K562 (cell line): ENCODE results near the gene ERAS. TPM values are rescaled to one million over a fixed set of nuclear protein-coding genes. Genes with fewer than 3 reads are reported as not detected.

Experiments
- ARHGAP35 ChIP-seq: fragments of 450-650 bp; IDR thresholded peaks from 2 replicates; pipeline ENCODE4 v1.6.1; 2018; ENCODE audit not compliant: partially characterized antibody
- HNRNPK ChIP-seq: fragments of 200-400 bp; formaldehyde crosslinking; IDR thresholded peaks from one replicate; pipeline ENCODE4 v1.6.1; 2018; ENCODE audit warnings: mild to moderate bottlenecking, low read depth, low read length; ENCODE audit not compliant: poor library complexity, severe bottlenecking
- HSF4 ChIP-seq: fragments of 250-450 bp; sonication (Bioruptor Pico); IDR thresholded peaks from 2 replicates; pipeline ENCODE4 v2.1.2; 2022; ENCODE audit warnings: mild to moderate bottlenecking, moderate library complexity, borderline replicate concordance
- JUN ChIP-seq, 2 experiments: sonication (generic) in 1 of 2; formaldehyde crosslinking in 1 of 2; IDR thresholded peaks; 2 replicates each; pipeline versions ENCODE4 v1.6.1 to v1.8.0; 2012 to 2022; ENCODE audit warnings: borderline replicate concordance in 2 of 2, mild to moderate bottlenecking in 2 of 2, improper control_type of control experiment in 1 of 2, low read depth in 1 of 2, low read length in 1 of 2, missing genetic modification reagents in 1 of 2
- MLLT1 ChIP-seq, 2 experiments: fragments of 450-650 bp; IDR thresholded peaks; 2 replicates each; pipeline ENCODE4 v1.6.1; 2016
- PML ChIP-seq: IDR thresholded peaks from 2 replicates; pipeline ENCODE4 v1.6.1; 2012; ENCODE audit warnings: low read length, inconsistent platforms
- SMARCA5 ChIP-seq: fragments of 450-650 bp; IDR thresholded peaks from 2 replicates; pipeline ENCODE4 v1.6.1; 2016
- TRIM25 ChIP-seq: fragments of 450-650 bp; IDR thresholded peaks from 2 replicates; pipeline ENCODE4 v1.7.0; 2016; ENCODE audit warnings: borderline replicate concordance
- TSHZ1 ChIP-seq: fragments of 250-450 bp; sonication (Bioruptor Pico); IDR thresholded peaks from 2 replicates; pipeline ENCODE4 v1.4.0; 2020; ENCODE audit warnings: mild to moderate bottlenecking, moderate library complexity
- polyA plus RNA-seq, 8 experiments: library from polyadenylated mRNA; depleted of rRNA in 4 of 8; stranded (reverse) in 5 of 8; unstranded in 3 of 8; fragments of >200 nt; fragmentation: Nextera tagmentation in 2 of 8; fragmentation: Illumina TruSeq in 1 of 8; extraction: Ambion mirVana in 2 of 8; extraction: Trizol in 1 of 8; gene quantifications; 2 replicates each; pipeline versions ENCODE4 v1.2.1 to v1.2.3, GENCODE V29; 2011 to 2014; ENCODE audit warnings: inconsistent platforms in 1 of 8, missing spikeins in 1 of 8
- total RNA-seq, 7 experiments: library from RNA; depleted of rRNA in 6 of 7; stranded (reverse); fragments of >200 nt in 6 of 7; fragmentation: Illumina TruSeq in 2 of 7; extraction: Trizol in 2 of 7; gene quantifications; 2 replicates each; pipeline versions ENCODE4 v1.2.1 to v1.2.3, GENCODE V29; 2011 to 2021; ENCODE audit warnings: low replicate concordance in 1 of 7
- TF ChIP-seq, protein P1 (sequence below): fragments of 450-650 bp; IDR thresholded peaks from 2 replicates; pipeline ENCODE4 v1.6.1; 2018; ENCODE audit warnings: mild to moderate bottlenecking, low read depth; ENCODE audit not compliant: partially characterized antibody
- TF ChIP-seq, protein P2 (sequence below): fragments of 450-650 bp; IDR thresholded peaks from 2 replicates; pipeline ENCODE4 v1.7.1; 2018; ENCODE audit warnings: mild to moderate bottlenecking, low read depth; ENCODE audit not compliant: partially characterized antibody
- TF ChIP-seq, protein P3 (sequence below): fragments of 250-450 bp; sonication (Bioruptor Pico); IDR thresholded peaks from 2 replicates; pipeline ENCODE4 v1.5.0; 2022; ENCODE audit warnings: mild to moderate bottlenecking

ERAS gene
- total and polyA plus RNA-seq, 9 of the 15 experiments (the other 6 are each of a cell fraction or from before 2014, with no cell fraction given): 0.07 to 0.12 TPM; not detected in 7

- TF ChIP-seq, protein P1, sequence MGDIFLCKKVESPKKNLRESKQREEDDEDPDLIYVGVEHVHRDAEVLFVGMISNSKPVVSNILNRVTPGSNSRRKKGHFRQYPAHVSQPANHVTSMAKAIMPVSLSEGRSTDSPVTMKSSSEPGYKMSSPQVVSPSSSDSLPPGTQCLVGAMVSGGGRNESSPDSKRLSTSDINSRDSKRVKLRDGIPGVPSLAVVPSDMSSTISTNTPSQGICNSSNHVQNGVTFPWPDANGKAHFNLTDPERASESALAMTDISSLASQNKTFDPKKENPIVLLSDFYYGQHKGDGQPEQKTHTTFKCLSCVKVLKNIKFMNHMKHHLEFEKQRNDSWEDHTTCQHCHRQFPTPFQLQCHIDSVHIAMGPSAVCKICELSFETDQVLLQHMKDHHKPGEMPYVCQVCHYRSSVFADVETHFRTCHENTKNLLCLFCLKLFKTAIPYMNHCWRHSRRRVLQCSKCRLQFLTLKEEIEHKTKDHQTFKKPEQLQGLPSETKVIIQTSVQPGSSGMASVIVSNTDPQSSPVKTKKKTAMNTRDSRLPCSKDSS: no peak
- TF ChIP-seq ARHGAP35 (no peak), TRIM25 (no peak), TSHZ1 (CRISPR knock-in tag) (no peak), HSF4 (CRISPR knock-in tag) (peak; percentile 14; the same call in 1 of the 2 replicates), PML (peak; percentile 73; the same call in 1 of the 2 replicates), HNRNPK (no peak), MLLT1 (IDR thresholded peaks at IDR 0.05) (no peak), SMARCA5 (peak; percentile 58; the same call in 1 of the 2 replicates), JUN (IDR thresholded peaks at IDR 0.05; ENCODE audit: borderline replicate concordance, low read depth, low read length) (no peak), JUN (CRISPR knock-in tag; IDR thresholded peaks at IDR 0.05; ENCODE audit: borderline replicate concordance) (0 out of 2 replicates have a peak, but pooled peaks have one; percentile 58)
- TF ChIP-seq, protein P2, sequence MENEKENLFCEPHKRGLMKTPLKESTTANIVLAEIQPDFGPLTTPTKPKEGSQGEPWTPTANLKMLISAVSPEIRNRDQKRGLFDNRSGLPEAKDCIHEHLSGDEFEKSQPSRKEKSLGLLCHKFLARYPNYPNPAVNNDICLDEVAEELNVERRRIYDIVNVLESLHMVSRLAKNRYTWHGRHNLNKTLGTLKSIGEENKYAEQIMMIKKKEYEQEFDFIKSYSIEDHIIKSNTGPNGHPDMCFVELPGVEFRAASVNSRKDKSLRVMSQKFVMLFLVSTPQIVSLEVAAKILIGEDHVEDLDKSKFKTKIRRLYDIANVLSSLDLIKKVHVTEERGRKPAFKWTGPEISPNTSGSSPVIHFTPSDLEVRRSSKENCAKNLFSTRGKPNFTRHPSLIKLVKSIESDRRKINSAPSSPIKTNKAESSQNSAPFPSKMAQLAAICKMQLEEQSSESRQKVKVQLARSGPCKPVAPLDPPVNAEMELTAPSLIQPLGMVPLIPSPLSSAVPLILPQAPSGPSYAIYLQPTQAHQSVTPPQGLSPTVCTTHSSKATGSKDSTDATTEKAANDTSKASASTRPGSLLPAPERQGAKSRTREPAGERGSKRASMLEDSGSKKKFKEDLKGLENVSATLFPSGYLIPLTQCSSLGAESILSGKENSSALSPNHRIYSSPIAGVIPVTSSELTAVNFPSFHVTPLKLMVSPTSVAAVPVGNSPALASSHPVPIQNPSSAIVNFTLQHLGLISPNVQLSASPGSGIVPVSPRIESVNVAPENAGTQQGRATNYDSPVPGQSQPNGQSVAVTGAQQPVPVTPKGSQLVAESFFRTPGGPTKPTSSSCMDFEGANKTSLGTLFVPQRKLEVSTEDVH: peak; percentile 15
- TF ChIP-seq, protein P3, sequence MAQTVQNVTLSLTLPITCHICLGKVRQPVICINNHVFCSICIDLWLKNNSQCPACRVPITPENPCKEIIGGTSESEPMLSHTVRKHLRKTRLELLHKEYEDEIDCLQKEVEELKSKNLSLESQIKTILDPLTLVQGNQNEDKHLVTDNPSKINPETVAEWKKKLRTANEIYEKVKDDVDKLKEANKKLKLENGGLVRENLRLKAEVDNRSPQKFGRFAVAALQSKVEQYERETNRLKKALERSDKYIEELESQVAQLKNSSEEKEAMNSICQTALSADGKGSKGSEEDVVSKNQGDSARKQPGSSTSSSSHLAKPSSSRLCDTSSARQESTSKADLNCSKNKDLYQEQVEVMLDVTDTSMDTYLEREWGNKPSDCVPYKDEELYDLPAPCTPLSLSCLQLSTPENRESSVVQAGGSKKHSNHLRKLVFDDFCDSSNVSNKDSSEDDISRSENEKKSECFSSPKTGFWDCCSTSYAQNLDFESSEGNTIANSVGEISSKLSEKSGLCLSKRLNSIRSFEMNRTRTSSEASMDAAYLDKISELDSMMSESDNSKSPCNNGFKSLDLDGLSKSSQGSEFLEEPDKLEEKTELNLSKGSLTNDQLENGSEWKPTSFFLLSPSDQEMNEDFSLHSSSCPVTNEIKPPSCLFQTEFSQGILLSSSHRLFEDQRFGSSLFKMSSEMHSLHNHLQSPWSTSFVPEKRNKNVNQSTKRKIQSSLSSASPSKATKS: no peak
Observed at GRCh38 chrX:48794340-48794910, 31.9 kb upstream of the ERAS start (continued).
